K562 (cell line): Measurements from ENCODE around the gene ADD1. TPM values are rescaled to one million over a fixed set of nuclear protein-coding genes. Genes with fewer than 3 reads are reported as not detected.

Experiments
- CBFA2T2 ChIP-seq: fragments of 450-650 bp; conservative IDR thresholded peaks from 2 replicates; pipeline ENCODE4 v1.6.1; 2017; ENCODE audit warnings: mild to moderate bottlenecking
- E2F5 ChIP-seq: sonication (generic); formaldehyde crosslinking; IDR thresholded peaks from 2 replicates; pipeline ENCODE4 v1.8.0; 2022; ENCODE audit warnings: mild to moderate bottlenecking, missing genetic modification reagents
- ESRRA ChIP-seq: fragments of 450-650 bp; IDR thresholded peaks from 2 replicates; pipeline ENCODE4 v1.6.1; 2014; ENCODE audit warnings: low read depth, mild to moderate bottlenecking, moderate library complexity, borderline replicate concordance
- GATAD2A ChIP-seq: fragments of 450-650 bp; IDR thresholded peaks from 2 replicates; pipeline ENCODE4 v1.6.1; 2017
- HMG20A ChIP-seq: fragments of 450-650 bp; formaldehyde crosslinking; conservative IDR thresholded peaks from 2 replicates; pipeline ENCODE4 v1.4.0; 2020; ENCODE audit warnings: mild to moderate bottlenecking, mixed read lengths
- MLLT1 ChIP-seq, 2 experiments: fragments of 450-650 bp; IDR thresholded peaks; 2 replicates each; pipeline ENCODE4 v1.6.1; 2016
- MTA3 ChIP-seq: fragments of 450-650 bp; formaldehyde crosslinking; IDR thresholded peaks from 2 replicates; pipeline ENCODE4 v1.6.1; 2017; ENCODE audit warnings: mild to moderate bottlenecking, borderline replicate concordance
- NFATC3 ChIP-seq: fragments of 450-650 bp; IDR thresholded peaks from 2 replicates; pipeline ENCODE4 v1.6.1; 2017; ENCODE audit warnings: mild to moderate bottlenecking
- NR2C1 ChIP-seq, 2 experiments: fragments of 450-650 bp; IDR thresholded peaks; 2 replicates each; pipeline ENCODE4 v1.6.1; 2017; ENCODE audit warnings: mild to moderate bottlenecking in 2 of 2, antibody characterized with exemption in 1 of 2, inconsistent platforms in 1 of 2, missing compliant biosample characterization in 1 of 2, missing genetic modification characterization in 1 of 2
- POLR2AphosphoS5 ChIP-seq: IDR thresholded peaks from 2 replicates; pipeline ENCODE4 v1.6.1; 2011; ENCODE audit warnings: mild to moderate bottlenecking, low read depth, low read length, moderate library complexity; ENCODE audit not compliant: control insufficient read depth, insufficient read depth
- RBM34 ChIP-seq: fragments of 200-400 bp; formaldehyde crosslinking; IDR thresholded peaks from 2 replicates; pipeline ENCODE4 v1.6.1; 2018; ENCODE audit warnings: low read length, borderline replicate concordance; ENCODE audit not compliant: insufficient read depth
- SMC3 ChIP-seq: conservative IDR thresholded peaks from 2 replicates; pipeline ENCODE4 v1.6.1; 2011; ENCODE audit warnings: low read depth, low read length, improper control_type of control experiment; ENCODE audit not compliant: insufficient read depth
- SP2 ChIP-seq: IDR thresholded peaks from 2 replicates; pipeline ENCODE4 v1.6.1; 2011; ENCODE audit warnings: mild to moderate bottlenecking, low read depth, low read length, moderate library complexity; ENCODE audit not compliant: poor library complexity, severe bottlenecking; ENCODE audit errors: extremely low read depth
- VEZF1 ChIP-seq: fragments of 200-800 bp; sonication (Bioruptor generic); IDR thresholded peaks from 2 replicates; pipeline ENCODE4 v1.6.1; 2017; ENCODE audit warnings: missing genetic modification characterization, missing compliant biosample characterization
- ZNF224 ChIP-seq: sonication (generic); formaldehyde crosslinking; IDR thresholded peaks from 2 replicates; pipeline ENCODE4 v1.8.0; 2022; ENCODE audit warnings: mild to moderate bottlenecking, missing genetic modification reagents
- ZNF444 ChIP-seq: fragments of 250-450 bp; sonication (Bioruptor Pico); IDR thresholded peaks from 2 replicates; pipeline ENCODE4 v1.4.0; 2020; ENCODE audit warnings: mild to moderate bottlenecking, moderate library complexity
- ZNF592 ChIP-seq: fragments of 450-650 bp; IDR thresholded peaks from 2 replicates; pipeline ENCODE4 v1.6.1; 2017; ENCODE audit warnings: antibody characterized with exemption, mild to moderate bottlenecking
- ZNF655 ChIP-seq: fragments of 250-450 bp; sonication (Bioruptor Pico); IDR thresholded peaks from 2 replicates; pipeline ENCODE4 v1.5.0; 2021
- polyA plus RNA-seq, 8 experiments: library from polyadenylated mRNA; depleted of rRNA in 4 of 8; stranded (reverse) in 5 of 8; unstranded in 3 of 8; fragments of >200 nt; fragmentation: Nextera tagmentation in 2 of 8; fragmentation: Illumina TruSeq in 1 of 8; extraction: Ambion mirVana in 2 of 8; extraction: Trizol in 1 of 8; gene quantifications; 2 replicates each; pipeline versions ENCODE4 v1.2.1 to v1.2.3, GENCODE V29; 2011 to 2014; ENCODE audit warnings: inconsistent platforms in 1 of 8, missing spikeins in 1 of 8
- total RNA-seq, 7 experiments: library from RNA; depleted of rRNA in 6 of 7; stranded (reverse); fragments of >200 nt in 6 of 7; fragmentation: Illumina TruSeq in 2 of 7; extraction: Trizol in 2 of 7; gene quantifications; 2 replicates each; pipeline versions ENCODE4 v1.2.1 to v1.2.3, GENCODE V29; 2011 to 2021; ENCODE audit warnings: low replicate concordance in 1 of 7

Gene ADD1
- total and polyA plus RNA-seq, 9 of the 15 experiments (the other 6 are each of a cell fraction or from before 2014, with no cell fraction given) = 17.5 to 153 (median 74.0) TPM

- TF ChIP-seq RBM34 = no peak
- no peak for TF ChIP-seq NR2C1 (IDR thresholded peaks at IDR 0.05)
- TF ChIP-seq NR2C1 (tag; IDR thresholded peaks at IDR 0.05) = no peak
- 0 out of 2 replicates have a peak, but pooled peaks have one; percentile 56 for TF ChIP-seq MTA3
- peak; percentile 45; the same call in 1 of the 2 replicates for TF ChIP-seq CBFA2T2
- peak; percentile 25 for TF ChIP-seq SP2
- no peak for TF ChIP-seq ZNF655
- no peak for TF ChIP-seq ZNF224 (CRISPR knock-in tag)
- no peak for TF ChIP-seq E2F5 (CRISPR knock-in tag)
- TF ChIP-seq ZNF592 = no peak
- TF ChIP-seq HMG20A (CRISPR knock-in tag) = no peak
- TF ChIP-seq MLLT1 (IDR thresholded peaks at IDR 0.05) = peak in 1 of 2 experiments; percentile 36; a peak in 1 of 4 replicates
- 0 out of 2 replicates have a peak, but pooled peaks have one; percentile 10 for TF ChIP-seq GATAD2A
- no peak for TF ChIP-seq ZNF444 (CRISPR knock-in tag)
- TF ChIP-seq VEZF1 (CRISPR knock-in tag) = peak; percentile 98
- TF ChIP-seq SMC3 = no peak
- peak; percentile 48; the same call in 1 of the 2 replicates for TF ChIP-seq POLR2AphosphoS5
- TF ChIP-seq NFATC3 = no peak
- TF ChIP-seq ESRRA = peak; percentile 55; the same call in 1 of the 2 replicates
Measured at GRCh38 chr4:2843263-2843940, at the start of gene ADD1 (continued).
